ENCODE measurements around the gene FOXF1.

FOXF1 gene

GRCh38 chr16:86534779-86535615 lies 24.7 kb downstream of the FOXF1 start:
- no peak for DNase-seq (ENCODE audit: low read depth)

- no peak for DNase-seq (ENCODE audit: low read depth)
Measured at GRCh38 chr16:86536621-86537020, 26.3 kb downstream of the FOXF1 start.

GRCh38 chr16:86537486-86537885 lies 27.2 kb downstream of the FOXF1 start:
- DNase-seq (ENCODE audit: low read depth): no peak

- no peak for DNase-seq (ENCODE audit: low read depth)
Measured at GRCh38 chr16:86538196-86538780, 28.0 kb downstream of the FOXF1 start.

- DNase-seq (ENCODE audit: low read depth): no peak
Measured at GRCh38 chr16:86540894-86541293, 30.6 kb downstream of the FOXF1 start.

GRCh38 chr16:86541560-86541959 lies 31.2 kb downstream of the FOXF1 start:
- DNase-seq (ENCODE audit: low read depth): no peak

- DNase-seq (ENCODE audit: low read depth): no peak
Measured at GRCh38 chr16:86542756-86543750, 32.7 kb downstream of the FOXF1 start.

GRCh38 chr16:86545481-86545880 lies 35.2 kb downstream of the FOXF1 start:
- no peak for DNase-seq (ENCODE audit: low read depth)

- DNase-seq (ENCODE audit: low read depth): no peak
Measured at GRCh38 chr16:86545954-86546637, 35.8 kb downstream of the FOXF1 start.

GRCh38 chr16:86546638-86547013 lies 36.3 kb downstream of the FOXF1 start:
- no peak for DNase-seq (ENCODE audit: low read depth)

GRCh38 chr16:86547286-86547685 lies 37.0 kb downstream of the FOXF1 start:
- DNase-seq (ENCODE audit: low read depth): no peak

- DNase-seq (ENCODE audit: low read depth): no peak
Measured at GRCh38 chr16:86549076-86549892, 39.0 kb downstream of the FOXF1 start.

GRCh38 chr16:86549893-86550190 lies 39.5 kb downstream of the FOXF1 start:
- no peak for DNase-seq (ENCODE audit: low read depth)

GRCh38 chr16:86550281-86550680 lies 40.0 kb downstream of the FOXF1 start:
- no peak for DNase-seq (ENCODE audit: low read depth)

GRCh38 chr16:86553356-86553755 lies 43.0 kb downstream of the FOXF1 start:
- no peak for DNase-seq (ENCODE audit: low read depth)

GRCh38 chr16:86554599-86554916 lies 44.2 kb downstream of the FOXF1 start:
- DNase-seq (ENCODE audit: low read depth): no peak

GRCh38 chr16:86554917-86555703 lies 44.8 kb downstream of the FOXF1 start, which contains the start of gene MTHFSD:
Gene MTHFSD, minus strand, starts transcription at chr16:86555235. Its CDS starts 51 bp downstream, at chr16:86555184.
- peak; percentile 96 for DNase-seq (ENCODE audit: low read depth)

- no peak for DNase-seq (ENCODE audit: low read depth)
Measured at GRCh38 chr16:86555704-86556075, 45.4 kb downstream of the FOXF1 start.

GRCh38 chr16:86556576-86556975 lies 46.2 kb downstream of the FOXF1 start:
- no peak for DNase-seq (ENCODE audit: low read depth)

GRCh38 chr16:86557587-86557986 lies 47.3 kb downstream of the FOXF1 start:
- DNase-seq (ENCODE audit: low read depth): no peak

Measured in activated T-cell treated with anti-CD3 and anti-CD28 coated beads for 1 hour (primary cell).